HG03139 (cell line): Measurements from ENCODE around the gene SETD2.

Experiments
- ATAC-seq: cut with Tn5 transposase; IDR thresholded peaks from one replicate; pipeline ENCODE4 v1.9.1; 2021; ENCODE audit not compliant: unreplicated experiment

The SETD2 gene

DNA sequence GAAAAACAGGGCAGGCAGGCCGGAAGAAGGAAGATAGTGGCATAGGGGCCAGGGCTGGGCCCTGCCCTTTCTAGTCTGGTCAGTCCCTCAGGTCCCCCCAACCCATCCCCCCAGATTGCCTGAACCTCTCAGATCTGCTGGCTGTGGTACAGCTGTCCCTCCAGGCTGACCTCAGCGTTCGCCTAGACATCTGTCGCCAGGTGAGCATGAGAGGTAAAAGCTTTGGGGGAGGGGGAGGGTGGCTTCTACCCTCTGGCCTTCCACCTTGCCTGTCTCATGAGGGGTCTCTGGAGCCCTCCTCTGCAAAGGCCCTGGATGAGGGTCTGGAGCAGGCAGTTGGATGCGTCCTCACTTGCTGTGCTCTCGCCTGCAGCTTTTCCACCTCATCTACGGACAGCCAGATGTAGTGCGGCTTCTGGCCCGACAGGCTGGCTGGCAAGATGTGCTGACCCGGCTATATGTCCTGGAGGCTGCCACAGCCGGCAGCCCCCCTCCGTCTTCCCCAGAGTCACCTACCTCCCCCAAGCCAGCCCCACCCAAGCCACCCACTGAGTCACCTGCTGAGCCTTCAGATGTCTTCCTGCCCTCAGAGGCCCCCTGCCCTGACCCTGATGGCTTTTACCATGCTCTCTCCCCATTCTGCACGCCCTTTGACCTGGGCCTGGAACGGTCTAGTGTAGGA lies 164.3 kb downstream of the SETD2 start:
- no peak for ATAC-seq

DNA sequence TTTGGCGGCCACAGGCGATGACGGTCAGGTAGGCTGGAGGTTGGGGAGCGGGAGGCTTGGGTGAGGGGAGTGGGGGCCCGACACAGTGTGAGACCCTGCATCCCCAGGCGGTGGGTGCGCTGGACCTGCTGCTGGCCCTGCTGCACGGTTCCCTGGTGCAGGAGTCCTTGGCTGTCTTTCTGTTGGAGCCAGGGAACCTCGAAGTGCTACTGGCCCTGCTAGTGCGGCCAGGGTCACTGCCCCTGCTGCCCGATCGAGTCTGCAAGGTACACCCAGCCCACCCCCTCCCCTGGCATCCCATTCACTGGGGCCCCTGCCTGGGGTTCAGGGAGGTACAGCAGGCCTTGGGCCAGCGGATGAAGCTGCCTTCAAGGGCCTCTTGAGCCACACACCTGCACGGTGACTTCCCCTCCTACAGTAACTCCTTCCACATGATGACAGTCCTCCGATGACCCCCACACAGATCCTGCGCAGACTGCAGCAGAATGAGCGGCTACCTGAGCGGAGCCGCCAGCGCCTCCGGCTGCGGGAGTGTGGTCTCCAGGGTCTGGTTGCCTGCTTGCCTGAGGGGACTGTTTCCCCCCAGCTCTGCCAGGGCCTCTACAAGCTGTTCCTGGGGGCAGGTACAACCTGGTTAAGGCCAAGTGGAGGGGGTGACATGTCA lies 164.9 kb downstream of the SETD2 start:
- no peak for ATAC-seq

DNA sequence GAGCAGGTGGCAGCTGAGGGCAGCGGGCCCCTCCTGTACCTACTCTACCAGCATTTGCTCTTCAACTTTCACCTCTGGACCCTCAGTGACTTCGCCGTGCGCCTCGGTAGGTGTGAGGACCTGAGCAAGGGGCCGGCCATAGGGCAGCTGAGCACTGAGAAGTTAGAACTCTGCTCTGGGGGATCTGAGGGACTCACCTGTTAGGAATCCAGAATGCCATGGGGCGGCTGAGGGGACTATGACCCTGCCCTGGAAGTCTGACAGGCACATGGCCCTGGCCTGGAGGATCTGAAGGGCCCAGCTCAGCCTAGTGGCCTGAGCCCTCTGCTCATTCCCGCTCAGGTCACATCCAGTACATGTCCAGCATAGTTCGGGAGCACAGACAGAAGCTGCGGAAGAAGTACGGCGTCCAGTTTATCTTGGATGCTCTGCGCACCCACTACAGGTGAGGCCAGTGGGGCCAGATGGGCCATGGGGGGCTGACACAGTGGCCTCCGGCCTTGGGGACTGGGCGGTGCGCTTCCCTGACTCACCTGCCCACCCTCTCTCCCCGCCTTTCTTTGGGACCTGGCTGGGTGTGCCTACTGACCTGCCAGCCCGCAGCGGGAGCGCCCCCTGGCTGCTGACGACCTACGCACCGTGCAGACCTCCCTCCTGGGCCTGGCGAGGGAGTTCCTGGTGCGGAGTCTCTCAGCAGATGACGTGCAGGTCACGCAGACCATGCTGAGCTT lies 165.6 kb downstream of the SETD2 start:
- ATAC-seq, result no peak

DNA sequence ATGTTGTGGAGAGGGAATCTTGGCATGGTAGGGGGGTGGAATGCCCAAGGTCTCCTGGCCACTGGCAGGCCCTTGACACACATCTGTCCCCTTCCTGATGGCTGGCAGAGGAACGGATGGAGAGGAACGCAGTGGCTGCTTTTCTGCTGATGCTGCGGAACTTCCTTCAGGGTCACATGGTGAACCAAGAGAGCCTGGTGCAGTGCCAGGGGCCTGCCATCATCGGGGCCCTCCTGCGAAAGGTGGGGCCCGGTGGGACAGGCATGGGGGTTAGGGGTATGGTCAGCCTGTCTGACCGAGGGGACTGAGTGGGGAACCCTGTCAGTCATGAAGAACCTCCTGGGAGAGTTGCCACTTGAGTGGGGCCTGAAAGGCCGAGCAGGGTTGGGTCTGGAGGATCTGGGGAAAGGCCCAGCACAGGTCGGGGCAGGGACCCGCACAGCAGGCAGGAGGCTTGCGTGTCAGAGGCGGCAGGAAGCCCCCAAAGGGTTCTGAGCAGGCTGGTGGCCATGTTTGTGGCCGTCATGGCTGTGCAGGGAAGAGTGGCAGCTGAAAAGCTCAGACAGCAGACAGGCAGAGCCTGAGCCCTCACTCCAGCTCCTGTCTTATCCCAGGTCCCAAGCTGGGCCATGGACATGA lies 166.3 kb downstream of the SETD2 start:
- ATAC-seq, result no peak

DNA sequence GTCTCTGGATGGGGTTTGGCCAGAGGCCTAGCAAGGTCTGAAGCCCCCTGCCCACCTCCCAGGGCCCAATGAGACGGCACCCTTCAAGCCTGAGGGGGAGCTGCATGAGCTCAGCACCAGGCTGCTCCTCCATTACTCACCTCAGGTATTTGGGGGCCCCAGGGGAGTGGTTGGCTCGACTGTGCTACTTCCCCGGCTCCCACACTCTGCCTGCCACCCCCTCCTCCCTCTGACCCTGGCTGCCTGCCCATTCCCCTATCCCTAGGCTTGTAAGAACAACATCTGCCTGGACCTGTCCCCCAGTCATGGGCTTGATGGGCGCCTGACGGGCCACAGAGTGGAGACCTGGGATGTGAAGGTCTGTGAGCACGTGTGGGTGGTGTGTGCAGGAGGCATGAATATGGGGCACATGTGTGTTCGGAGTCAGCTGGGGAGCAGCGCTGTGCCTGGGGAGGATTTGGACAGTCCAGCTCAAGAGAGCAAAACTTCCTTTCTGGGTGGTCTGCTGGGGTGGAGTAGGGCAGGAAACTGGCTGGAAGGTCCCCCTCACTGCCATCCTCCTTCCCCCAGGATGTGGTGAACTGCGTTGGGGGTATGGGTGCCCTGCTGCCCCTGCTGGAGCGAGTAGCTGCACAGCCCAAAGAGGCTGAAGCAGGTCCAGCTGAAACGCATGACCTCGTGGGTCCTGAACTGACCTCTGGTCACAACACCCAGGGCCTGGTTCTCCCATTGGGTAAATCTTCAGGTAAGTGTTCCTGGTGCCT lies 167.0 kb downstream of the SETD2 start:
- ATAC-seq, result no peak

DNA sequence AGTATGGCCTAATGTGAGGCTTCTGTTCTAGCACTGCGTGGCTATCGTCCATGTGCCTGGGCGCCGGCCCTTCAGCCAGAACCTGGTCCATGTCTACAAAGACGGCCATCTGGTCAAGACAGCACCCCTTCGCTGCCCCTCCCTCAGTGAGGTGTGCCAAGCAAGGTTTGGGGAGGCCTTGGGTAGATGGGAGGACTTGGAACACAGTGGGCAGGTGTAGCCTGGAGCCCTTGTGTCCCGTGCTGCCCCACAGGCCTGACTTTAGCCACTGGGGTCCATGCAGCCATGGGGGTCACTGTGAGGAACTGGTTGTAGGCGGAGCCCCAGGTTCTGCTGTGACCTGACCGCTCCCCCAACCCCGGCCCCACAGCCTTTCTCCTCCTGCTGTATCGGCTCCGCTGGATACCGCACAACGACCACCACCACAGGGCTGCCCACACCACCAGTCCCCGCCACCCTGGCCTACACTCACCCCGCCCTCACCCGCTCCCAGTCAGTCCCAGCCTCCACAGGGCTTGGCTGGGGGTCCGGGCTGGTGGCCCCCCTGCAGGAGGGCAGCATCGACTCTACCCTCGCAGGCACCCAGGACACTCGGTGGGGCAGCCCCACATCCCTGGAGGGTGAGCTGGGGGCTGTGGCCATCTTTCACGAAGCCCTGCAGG lies 167.9 kb downstream of the SETD2 start:
- no peak for ATAC-seq

DNA sequence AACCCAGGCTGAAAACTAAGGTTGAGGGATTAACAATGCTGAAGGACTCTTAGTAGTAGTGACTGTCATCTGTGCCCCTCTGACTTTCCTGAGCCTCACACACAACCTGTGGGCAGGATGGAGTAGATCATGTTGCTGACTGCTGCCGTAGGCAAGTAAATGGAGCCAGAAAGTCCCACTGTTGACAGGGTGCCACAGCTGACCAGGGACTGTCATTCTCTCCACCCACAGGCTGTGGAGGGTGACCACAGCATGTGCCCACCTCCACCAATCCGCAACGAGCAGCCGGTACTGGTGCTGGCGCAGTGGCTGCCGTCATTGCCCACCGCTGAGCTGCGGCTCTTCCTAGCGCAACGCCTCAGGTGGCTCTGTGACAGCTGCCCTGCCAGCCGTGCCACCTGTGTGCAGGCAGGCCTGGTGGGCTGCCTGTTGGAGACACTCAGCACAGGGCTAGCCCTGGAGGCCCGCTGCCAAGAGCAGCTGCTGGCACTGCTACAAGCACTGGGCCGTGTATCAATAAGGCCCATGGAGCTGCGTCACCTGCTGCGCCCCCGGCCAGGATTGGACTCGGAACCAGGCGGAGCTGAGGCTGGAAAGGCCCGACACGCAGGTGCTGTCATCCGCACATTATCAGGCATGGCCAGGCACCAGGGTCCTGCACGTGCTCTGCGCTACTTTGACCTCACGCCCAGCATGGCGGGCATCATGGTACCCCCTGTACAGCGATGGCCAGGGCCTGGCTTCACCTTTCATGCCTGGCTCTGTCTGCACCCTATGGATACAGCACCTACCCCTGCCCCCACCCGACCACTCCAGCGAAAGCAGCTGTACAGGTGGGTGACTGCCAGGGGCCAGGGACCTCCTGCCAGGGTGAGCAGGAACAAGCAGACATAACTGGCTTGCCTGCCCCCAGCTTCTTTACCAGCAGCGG lies 168.8 kb downstream of the SETD2 start:
- ATAC-seq, result no peak

DNA sequence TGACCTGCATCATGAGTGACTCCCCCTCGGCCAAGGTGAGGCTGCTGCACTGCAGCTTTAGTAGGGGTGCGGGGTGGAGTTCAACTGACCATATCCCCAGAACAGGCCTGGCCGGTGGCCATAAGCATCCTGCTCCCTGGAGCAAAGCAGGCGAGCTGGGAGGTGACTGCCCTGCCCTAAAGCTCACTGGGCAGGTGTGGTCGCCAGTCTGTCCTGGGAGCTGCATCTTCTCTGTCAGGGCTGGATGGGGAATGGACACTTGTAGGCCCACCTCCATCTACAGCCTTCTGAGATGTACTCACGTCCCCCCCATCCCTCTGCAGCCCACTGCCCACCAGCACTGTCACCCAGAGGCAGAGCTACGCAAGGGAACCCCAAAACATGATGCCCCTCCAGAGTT lies 169.9 kb downstream of the SETD2 start:
- no peak for ATAC-seq

DNA sequence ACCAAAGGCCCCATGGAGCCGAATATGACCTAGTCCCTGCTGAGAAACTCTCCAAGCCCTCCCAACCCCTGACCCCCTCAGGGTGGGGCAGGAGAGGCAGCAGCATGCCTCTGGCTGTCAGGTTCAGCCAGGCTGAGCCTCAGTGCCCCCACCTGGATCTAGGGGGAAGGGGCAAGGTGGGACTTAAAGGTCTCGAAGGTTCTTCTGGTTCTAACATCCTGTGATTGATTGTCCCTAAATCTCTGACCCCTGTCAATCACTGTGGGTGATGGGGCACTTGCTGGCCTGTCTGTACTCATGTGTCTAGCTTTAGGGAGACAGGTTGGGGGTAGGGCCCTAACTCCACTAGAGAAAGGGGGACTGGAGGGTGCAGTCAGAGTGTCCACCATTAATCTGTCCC lies 170.6 kb downstream of the SETD2 start:
- ATAC-seq, result no peak

DNA sequence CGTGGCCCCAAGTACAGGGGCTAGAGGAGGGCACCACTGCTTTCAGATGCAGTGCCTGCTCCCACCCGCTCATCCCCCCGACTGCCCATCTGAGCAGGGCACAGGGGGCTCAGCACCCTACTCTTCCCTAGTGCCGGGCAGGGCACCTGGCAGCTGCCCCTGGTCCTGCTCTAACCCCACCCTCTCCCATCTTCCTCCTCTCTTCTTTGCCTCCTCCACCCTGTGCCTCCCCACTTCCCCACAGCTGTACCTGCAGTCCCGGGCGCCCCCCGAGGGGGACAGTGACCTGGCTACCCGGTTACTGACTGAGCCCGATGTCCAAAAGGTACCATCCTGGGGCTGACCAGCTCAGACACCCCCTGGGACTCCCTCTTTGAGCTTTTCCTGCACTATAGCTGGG lies 171.7 kb downstream of the SETD2 start:
- no peak for ATAC-seq

DNA sequence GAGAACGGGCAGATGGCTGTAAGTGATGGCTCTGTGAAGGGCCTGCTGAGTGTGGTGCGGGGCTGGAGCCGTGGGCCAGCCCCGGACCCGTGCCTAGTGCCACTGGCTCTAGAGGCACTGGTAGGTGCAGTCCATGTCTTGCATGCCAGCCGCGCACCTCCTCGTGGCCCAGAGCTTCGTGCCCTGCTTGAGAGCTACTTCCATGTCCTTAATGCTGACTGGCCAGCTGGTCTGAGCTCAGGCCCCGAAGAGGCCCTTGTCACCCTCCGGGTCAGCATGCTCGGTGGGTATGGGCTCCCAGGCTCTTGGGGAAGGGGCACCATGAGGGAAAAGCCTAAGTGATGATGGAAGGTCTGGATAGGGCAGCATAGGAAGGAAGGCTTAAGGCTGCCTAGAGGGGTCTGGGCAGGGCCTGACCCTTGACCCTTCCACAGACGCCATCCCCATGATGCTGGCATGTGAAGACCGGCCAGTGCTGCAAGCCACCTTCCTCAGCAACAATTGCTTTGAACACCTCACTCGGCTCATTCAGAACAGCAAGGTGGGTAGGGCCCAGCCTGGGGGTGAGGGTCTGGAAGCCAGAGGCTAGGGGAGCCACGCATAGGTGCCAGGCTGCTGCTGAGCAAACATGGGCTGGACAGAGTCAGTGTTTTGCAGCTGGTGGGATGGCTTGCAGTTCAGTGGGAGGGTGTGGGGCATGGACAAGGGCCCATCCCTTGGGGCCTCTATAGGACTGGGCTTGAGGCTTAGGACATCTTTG lies 172.3 kb downstream of the SETD2 start:
- ATAC-seq, result no peak

DNA sequence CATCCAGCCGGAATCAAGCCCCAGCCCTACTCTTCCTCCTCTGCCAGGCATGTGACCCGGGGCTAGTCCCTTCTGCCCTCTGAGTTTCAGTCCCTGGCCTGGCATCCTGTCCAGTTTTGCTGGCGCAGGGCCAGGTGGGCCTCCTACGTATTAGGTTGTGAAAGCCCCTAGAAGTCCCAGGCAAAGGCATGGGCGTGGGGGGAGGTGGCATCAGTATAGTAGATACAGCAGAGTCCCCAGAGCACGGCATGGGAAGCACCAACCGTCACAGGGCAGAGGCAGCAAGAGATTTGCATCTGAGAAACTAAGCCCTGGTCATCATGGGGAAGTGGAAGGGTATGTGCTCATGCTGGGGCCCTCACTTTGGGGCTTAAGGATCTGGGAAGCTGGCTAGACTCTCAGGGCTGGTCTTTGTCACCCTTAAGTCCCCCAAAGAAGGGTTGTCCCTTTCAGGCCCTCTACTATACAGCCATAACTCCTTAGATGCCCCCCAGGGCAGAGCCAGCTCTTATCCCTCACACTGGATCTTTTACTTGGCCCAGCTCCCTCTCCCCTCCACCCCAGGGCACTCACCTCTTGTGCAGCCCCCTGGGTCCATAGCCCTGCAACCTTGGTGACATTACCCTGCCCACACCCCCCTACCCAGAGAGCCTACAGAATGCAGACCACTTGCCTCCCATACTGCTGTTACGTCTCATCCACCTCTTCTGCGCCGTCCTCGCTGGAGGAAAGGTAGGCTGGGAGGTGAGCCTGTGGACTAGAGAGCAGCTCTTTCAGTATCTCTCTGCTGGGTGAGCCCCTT lies 173.1 kb downstream of the SETD2 start:
- ATAC-seq, result no peak

DNA sequence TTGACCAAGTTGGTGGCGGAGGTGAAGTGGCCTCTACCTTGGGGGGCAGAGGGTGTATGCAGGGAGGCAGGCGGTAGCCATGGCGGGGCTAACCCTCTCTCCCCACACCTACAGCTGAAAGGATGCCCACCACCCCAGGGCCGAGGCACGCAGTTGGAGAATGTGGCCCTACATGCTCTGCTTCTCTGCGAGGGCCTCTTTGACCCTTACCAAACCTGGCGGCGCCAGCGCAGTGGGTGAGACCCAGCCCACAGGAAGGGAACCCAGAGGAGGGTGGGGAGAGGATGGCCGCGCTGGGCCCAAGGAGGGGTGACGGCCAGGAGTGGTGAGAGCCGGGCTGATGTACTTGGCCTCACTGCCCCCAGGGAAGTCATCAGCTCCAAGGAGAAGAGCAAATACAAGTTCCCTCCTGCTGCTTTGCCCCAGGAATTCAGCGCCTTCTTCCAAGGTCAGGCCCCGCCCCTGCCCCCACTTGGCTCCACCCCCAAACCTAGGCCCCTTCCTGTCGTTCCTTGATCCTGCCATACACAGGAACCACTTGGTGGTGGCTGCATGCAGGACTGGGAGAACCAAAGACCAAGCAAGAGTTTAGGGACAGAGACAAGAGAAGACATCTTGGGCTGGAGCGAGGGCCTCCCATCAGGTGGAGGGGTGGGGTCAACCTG lies 174.6 kb downstream of the SETD2 start:
- no peak for ATAC-seq

DNA sequence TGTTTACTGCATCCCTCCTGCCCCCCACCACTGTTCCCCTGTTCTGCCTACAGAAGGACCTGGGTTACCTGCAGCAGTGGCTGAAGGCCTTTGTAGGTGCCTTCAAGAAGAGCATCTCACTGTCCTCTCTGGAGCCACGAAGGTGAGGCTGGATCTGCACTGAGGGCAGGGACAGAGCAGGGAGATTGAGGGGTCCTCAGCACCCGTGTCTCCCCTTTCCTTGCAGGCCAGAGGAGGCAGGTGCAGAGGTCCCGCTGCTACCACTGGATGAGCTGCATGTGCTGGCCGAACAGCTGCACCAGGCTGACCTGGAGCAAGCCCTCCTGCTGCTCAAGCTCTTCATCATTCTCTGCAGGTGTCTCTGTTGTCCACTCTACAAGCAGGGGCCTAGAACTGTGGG lies 175.3 kb downstream of the SETD2 start:
- ATAC-seq, result no peak

DNA sequence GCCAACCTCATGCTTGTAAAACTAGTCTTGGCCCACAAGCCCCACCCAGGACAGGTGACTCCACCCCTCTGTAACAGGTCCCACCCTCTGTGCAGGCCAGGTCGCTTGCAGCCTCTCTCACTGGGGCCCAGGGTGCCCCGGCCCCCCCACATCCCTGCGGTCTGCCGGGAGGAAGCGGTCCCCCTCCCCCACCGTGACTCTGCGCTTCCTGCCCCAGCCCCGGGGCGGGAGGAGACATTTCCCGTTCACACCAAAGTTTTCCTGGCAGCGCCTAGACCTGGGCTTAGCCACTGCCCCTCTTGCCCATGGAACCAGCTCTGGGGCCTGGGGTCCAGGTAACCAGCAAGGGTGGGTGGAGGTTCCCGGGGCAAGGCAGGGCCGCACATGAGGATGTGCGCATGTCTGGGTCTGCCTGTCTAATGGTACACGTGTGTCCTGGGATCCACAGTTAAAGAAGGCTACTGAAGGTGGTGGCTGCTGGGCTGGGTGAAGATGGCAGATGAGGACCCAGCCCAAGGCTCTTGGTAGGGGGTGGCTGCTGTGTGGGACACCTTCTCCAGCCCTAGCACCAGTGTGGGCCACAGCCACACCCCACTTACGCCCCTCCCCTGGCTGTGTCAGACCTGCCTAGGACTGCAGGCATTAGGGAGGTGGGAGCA lies 176.0 kb downstream of the SETD2 start:
- ATAC-seq, result peak; percentile 75

DNA sequence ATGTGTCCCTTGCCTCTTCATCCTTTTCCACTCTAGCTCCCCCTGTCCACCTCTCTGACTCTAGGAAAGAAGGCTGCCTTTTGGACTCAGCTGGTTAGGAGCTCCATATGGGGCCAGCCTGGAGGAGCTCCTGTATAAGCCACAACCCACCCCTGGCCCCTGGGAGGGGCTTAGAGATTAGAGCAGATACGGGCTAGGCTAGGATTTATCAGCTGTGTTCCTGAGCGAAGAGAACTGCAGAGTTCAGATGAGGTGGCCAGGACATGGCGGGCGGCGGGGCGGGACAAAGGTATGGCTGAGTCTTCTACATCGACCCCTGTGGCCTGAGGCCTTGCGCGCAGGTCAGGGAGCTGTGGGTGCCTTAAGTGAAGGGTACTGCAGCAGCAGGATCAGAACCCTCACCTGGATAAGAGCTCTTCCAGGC lies 176.6 kb downstream of the SETD2 start:
- ATAC-seq, result no peak

DNA sequence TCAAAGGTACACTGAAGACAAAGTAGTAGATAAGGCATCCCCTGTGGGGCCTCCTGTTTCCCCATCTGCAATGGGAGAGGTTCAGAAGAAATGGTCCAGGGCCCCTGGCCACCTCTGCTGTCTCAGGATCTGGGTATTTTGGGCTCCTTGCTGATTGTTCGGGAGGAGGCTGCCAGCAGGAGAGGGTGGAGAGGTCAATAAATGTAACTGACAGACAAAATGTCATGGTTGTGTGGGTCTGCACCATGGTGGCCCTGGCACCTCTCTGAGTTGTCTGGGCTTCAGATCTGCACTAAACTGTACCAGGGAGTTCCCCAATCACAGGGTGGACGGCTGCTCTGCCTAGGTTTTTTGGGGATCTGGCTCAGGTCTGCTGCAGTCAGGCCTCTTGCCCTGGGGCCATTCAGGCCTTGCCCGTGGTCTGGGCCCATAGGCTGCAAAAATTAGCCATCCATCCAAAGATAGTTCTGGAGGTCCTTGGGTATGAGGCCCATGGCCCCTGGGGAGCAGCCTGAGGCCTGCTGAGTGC lies 177.1 kb downstream of the SETD2 start:
- ATAC-seq, result no peak
